Measurements from ENCODE around the gene LPA. TPM values are rescaled to one million over a fixed set of nuclear protein-coding genes. Genes with fewer than 3 reads are reported as not detected.
"Not testable (repeated sequence)": the region's sequence is repeated elsewhere in the genome, so short reads cannot be mapped to it uniquely, and the experiment has no call there.

LPA gene, protein sequence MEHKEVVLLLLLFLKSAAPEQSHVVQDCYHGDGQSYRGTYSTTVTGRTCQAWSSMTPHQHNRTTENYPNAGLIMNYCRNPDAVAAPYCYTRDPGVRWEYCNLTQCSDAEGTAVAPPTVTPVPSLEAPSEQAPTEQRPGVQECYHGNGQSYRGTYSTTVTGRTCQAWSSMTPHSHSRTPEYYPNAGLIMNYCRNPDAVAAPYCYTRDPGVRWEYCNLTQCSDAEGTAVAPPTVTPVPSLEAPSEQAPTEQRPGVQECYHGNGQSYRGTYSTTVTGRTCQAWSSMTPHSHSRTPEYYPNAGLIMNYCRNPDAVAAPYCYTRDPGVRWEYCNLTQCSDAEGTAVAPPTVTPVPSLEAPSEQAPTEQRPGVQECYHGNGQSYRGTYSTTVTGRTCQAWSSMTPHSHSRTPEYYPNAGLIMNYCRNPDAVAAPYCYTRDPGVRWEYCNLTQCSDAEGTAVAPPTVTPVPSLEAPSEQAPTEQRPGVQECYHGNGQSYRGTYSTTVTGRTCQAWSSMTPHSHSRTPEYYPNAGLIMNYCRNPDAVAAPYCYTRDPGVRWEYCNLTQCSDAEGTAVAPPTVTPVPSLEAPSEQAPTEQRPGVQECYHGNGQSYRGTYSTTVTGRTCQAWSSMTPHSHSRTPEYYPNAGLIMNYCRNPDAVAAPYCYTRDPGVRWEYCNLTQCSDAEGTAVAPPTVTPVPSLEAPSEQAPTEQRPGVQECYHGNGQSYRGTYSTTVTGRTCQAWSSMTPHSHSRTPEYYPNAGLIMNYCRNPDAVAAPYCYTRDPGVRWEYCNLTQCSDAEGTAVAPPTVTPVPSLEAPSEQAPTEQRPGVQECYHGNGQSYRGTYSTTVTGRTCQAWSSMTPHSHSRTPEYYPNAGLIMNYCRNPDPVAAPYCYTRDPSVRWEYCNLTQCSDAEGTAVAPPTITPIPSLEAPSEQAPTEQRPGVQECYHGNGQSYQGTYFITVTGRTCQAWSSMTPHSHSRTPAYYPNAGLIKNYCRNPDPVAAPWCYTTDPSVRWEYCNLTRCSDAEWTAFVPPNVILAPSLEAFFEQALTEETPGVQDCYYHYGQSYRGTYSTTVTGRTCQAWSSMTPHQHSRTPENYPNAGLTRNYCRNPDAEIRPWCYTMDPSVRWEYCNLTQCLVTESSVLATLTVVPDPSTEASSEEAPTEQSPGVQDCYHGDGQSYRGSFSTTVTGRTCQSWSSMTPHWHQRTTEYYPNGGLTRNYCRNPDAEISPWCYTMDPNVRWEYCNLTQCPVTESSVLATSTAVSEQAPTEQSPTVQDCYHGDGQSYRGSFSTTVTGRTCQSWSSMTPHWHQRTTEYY (N-terminal part only)
- total RNA-seq (2021) (not detected in 2 replicates), Bru-seq, nascent RNA (not detected), BruChase-seq, experiment 1, labeled RNA remaining after a 2-hour chase (not detected), BruChase-seq, experiment 2, labeled RNA remaining after a 6-hour chase (not detected)
- long read RNA-seq = 0 reads

GRCh38 chr6:160664198-160664597 is at the start of gene LPA:
TSS of gene LPA (minus strand) at chr6:160664275. CDS start at chr6:160664214, 61 bp downstream.
- H3K4me3 ChIP-seq; H3K79me2 ChIP-seq (ENCODE audit: low read depth); H3K27ac ChIP-seq; CTCF ChIA-PET; H3K4me1 ChIP-seq (replicated peaks; ENCODE audit: insufficient read depth); H3F3A ChIP-seq (ENCODE audit: insufficient read depth, low read depth); POLR2A ChIA-PET (ENCODE audit: unreplicated experiment); H3K36me3 ChIP-seq (ENCODE audit: low read depth); BruUV-seq (replicated peaks); H3K4me2 ChIP-seq; H2AFZ ChIP-seq; H3K9me2 ChIP-seq (ENCODE audit: insufficient read depth); intact Hi-C loops (cut with micrococcal nuclease; ENCODE audit: unreplicated experiment); DNase-seq; H3K9me3 ChIP-seq (ENCODE audit: insufficient read depth, low read depth); H4K20me1 ChIP-seq (ENCODE audit: insufficient read depth); H3K27me3 ChIP-seq (ENCODE audit: insufficient read depth, low read depth): not testable (repeated sequence)

DNA sequence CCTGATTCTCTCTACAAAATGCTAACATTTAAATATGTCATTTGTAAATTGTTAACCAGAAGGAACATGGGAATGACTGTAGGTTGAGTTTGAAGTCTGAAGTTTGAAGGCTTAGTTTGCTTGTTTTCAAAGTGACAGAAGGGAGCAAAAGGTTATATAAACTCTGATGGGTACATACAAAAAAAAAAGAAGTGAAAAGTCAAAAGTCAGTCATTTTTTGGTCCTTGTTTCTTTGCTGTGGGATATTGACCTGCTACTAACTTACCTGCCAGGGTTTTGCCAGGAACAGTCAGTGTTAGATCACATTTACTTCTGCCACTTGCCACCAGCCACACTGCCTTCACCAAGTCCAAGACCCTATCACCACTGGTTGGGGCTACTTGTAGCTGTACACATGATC is 44.9 kb upstream of the LPA start:
- H3K36me3 ChIP-seq (ENCODE audit: low read depth); BruUV-seq (replicated peaks); H3K9me2 ChIP-seq (ENCODE audit: insufficient read depth); H3K4me2 ChIP-seq; POLR2A ChIA-PET (ENCODE audit: unreplicated experiment); H4K20me1 ChIP-seq (ENCODE audit: insufficient read depth); CTCF ChIA-PET; H3K4me1 ChIP-seq (replicated peaks; ENCODE audit: insufficient read depth); DNase-seq; H3K27ac ChIP-seq; H3K79me2 ChIP-seq (ENCODE audit: low read depth); intact Hi-C loops (cut with micrococcal nuclease; ENCODE audit: unreplicated experiment); H3K4me3 ChIP-seq; H2AFZ ChIP-seq; H3K9me3 ChIP-seq (ENCODE audit: insufficient read depth, low read depth); H3F3A ChIP-seq (ENCODE audit: insufficient read depth, low read depth); H3K27me3 ChIP-seq (ENCODE audit: insufficient read depth, low read depth): not testable (repeated sequence)

GRCh38 chr6:160704688-160705087 is 40.6 kb upstream of the LPA start:
- BruUV-seq (replicated peaks); DNase-seq; H3K79me2 ChIP-seq (ENCODE audit: low read depth); intact Hi-C loops (cut with micrococcal nuclease; ENCODE audit: unreplicated experiment); H3K9me3 ChIP-seq (ENCODE audit: insufficient read depth, low read depth); H3K4me3 ChIP-seq; H3K4me2 ChIP-seq; H4K20me1 ChIP-seq (ENCODE audit: insufficient read depth); POLR2A ChIA-PET (ENCODE audit: unreplicated experiment); H3F3A ChIP-seq (ENCODE audit: insufficient read depth, low read depth); H2AFZ ChIP-seq; H3K27ac ChIP-seq; H3K36me3 ChIP-seq (ENCODE audit: low read depth); H3K27me3 ChIP-seq (ENCODE audit: insufficient read depth, low read depth); H3K4me1 ChIP-seq (replicated peaks; ENCODE audit: insufficient read depth); H3K9me2 ChIP-seq (ENCODE audit: insufficient read depth); CTCF ChIA-PET: not testable (repeated sequence)

GRCh38 chr6:160701918-160702680 is 38.0 kb upstream of the LPA start, which contains the start of gene PLG:
TSS of gene PLG (plus strand) at chr6:160702244. CDS start at chr6:160702305, 61 bp downstream.
- BruUV-seq (replicated peaks); H3K27me3 ChIP-seq (ENCODE audit: insufficient read depth, low read depth); H3K27ac ChIP-seq; H4K20me1 ChIP-seq (ENCODE audit: insufficient read depth); DNase-seq; CTCF ChIA-PET; H2AFZ ChIP-seq; H3K9me2 ChIP-seq (ENCODE audit: insufficient read depth); H3K4me2 ChIP-seq; H3F3A ChIP-seq (ENCODE audit: insufficient read depth, low read depth); intact Hi-C loops (cut with micrococcal nuclease; ENCODE audit: unreplicated experiment); H3K4me1 ChIP-seq (replicated peaks; ENCODE audit: insufficient read depth); H3K9me3 ChIP-seq (ENCODE audit: insufficient read depth, low read depth); H3K79me2 ChIP-seq (ENCODE audit: low read depth); H3K4me3 ChIP-seq; H3K36me3 ChIP-seq (ENCODE audit: low read depth); POLR2A ChIA-PET (ENCODE audit: unreplicated experiment): not testable (repeated sequence)

Measured in PC-9 (cell line).